HepG2 (cell line): ENCODE results near the gene RNASE11. TPM values are rescaled to one million over a fixed set of nuclear protein-coding genes. Genes with fewer than 3 reads are reported as not detected.

ENCODE experiments used
- CAMTA2 ChIP-seq: sonication (generic); formaldehyde crosslinking; IDR thresholded peaks from 2 replicates; pipeline ENCODE4 v1.4.0; 2020; ENCODE audit warnings: mild to moderate bottlenecking, missing genetic modification reagents, borderline replicate concordance
- CBX5 ChIP-seq: sonication (generic); formaldehyde crosslinking; IDR thresholded peaks from 2 replicates; pipeline ENCODE4 v1.4.0; 2020; ENCODE audit warnings: missing genetic modification reagents, borderline replicate concordance
- ELF3 ChIP-seq: IDR thresholded peaks from 2 replicates; pipeline ENCODE4 v1.6.1; 2016; ENCODE audit warnings: missing genetic modification reagents, missing compliant biosample characterization
- FIP1L1 ChIP-seq: fragments of 200-400 bp; formaldehyde crosslinking; IDR thresholded peaks from 2 replicates; pipeline ENCODE4 v1.6.1; 2018; ENCODE audit warnings: low read depth, mild to moderate bottlenecking, low read length, moderate library complexity, borderline replicate concordance; ENCODE audit not compliant: insufficient read depth
- HNRNPH1 ChIP-seq: fragments of 200-400 bp; formaldehyde crosslinking; optimal IDR thresholded peaks from 2 replicates; pipeline ENCODE3; 2017; ENCODE audit warnings: mild to moderate bottlenecking, low read depth, low read length
- JUND ChIP-seq: sonication (generic); formaldehyde crosslinking; IDR thresholded peaks from 2 replicates; pipeline ENCODE4 v1.8.0; 2022; ENCODE audit warnings: mild to moderate bottlenecking, missing genetic modification reagents
- KLF12 ChIP-seq: sonication (generic); formaldehyde crosslinking; IDR thresholded peaks from 2 replicates; pipeline ENCODE4 v1.4.0; 2020; ENCODE audit warnings: missing genetic modification reagents, borderline replicate concordance
- KLF16 ChIP-seq, 2 experiments: sonication (generic) in 1 of 2; formaldehyde crosslinking in 1 of 2; IDR thresholded peaks; 2 replicates each; pipeline versions ENCODE4 v1.6.1 to v1.8.0; 2016 to 2023; ENCODE audit warnings: missing genetic modification reagents in 2 of 2, missing compliant biosample characterization in 1 of 2
- SALL1 ChIP-seq: sonication (generic); formaldehyde crosslinking; IDR thresholded peaks from 2 replicates; pipeline ENCODE4 v1.8.0; 2022; ENCODE audit warnings: mild to moderate bottlenecking, missing genetic modification reagents
- SIN3A ChIP-seq: IDR thresholded peaks from 2 replicates; pipeline ENCODE4 v1.6.1; 2011; ENCODE audit warnings: low read depth, mild to moderate bottlenecking, control low read depth, low read length, borderline replicate concordance
- SIX4 ChIP-seq: sonication (generic); formaldehyde crosslinking; IDR thresholded peaks from 2 replicates; pipeline ENCODE4 v1.4.0; 2020; ENCODE audit warnings: missing genetic modification reagents
- XRCC5 ChIP-seq: fragments of 200-400 bp; formaldehyde crosslinking; optimal IDR thresholded peaks from 2 replicates; pipeline ENCODE3; 2017; ENCODE audit warnings: mild to moderate bottlenecking, low read length
- ZBTB3 ChIP-seq: sonication (generic); formaldehyde crosslinking; IDR thresholded peaks from 2 replicates; pipeline ENCODE4 v1.4.0; 2020; ENCODE audit warnings: low read depth, mild to moderate bottlenecking, moderate library complexity, missing genetic modification reagents, borderline replicate concordance
- ZKSCAN8 ChIP-seq: IDR thresholded peaks from 2 replicates; pipeline ENCODE4 v1.6.1; 2016; ENCODE audit warnings: borderline replicate concordance, missing genetic modification reagents, missing compliant biosample characterization
- ZNF230 ChIP-seq: sonication (generic); formaldehyde crosslinking; IDR thresholded peaks from 2 replicates; pipeline ENCODE4 v1.4.0; 2020; ENCODE audit warnings: mild to moderate bottlenecking, missing genetic modification reagents
- ZNF354B ChIP-seq: sonication (generic); formaldehyde crosslinking; IDR thresholded peaks from 2 replicates; pipeline ENCODE4 v1.8.0; 2022; ENCODE audit warnings: mild to moderate bottlenecking, missing genetic modification reagents
- ZNF431 ChIP-seq: sonication (generic); formaldehyde crosslinking; IDR thresholded peaks from 2 replicates; pipeline ENCODE4 v1.9.0; 2022; ENCODE audit warnings: missing genetic modification reagents, low read depth, mild to moderate bottlenecking, borderline replicate concordance
- ZNF44 ChIP-seq: sonication (generic); formaldehyde crosslinking; IDR thresholded peaks from 2 replicates; pipeline ENCODE4 v1.5.1; 2020; ENCODE audit warnings: mild to moderate bottlenecking, missing genetic modification reagents
- ZNF543 ChIP-seq: sonication (generic); formaldehyde crosslinking; IDR thresholded peaks from 2 replicates; pipeline ENCODE4 v1.4.0; 2020; ENCODE audit warnings: mild to moderate bottlenecking, missing genetic modification reagents
- ZNF549 ChIP-seq: sonication (generic); formaldehyde crosslinking; IDR thresholded peaks from 2 replicates; pipeline ENCODE4 v1.5.0; 2020; ENCODE audit warnings: missing genetic modification reagents
- ZNF768 ChIP-seq: sonication (generic); formaldehyde crosslinking; IDR thresholded peaks from 2 replicates; pipeline ENCODE4 v1.4.0; 2020; ENCODE audit warnings: missing genetic modification reagents
- polyA plus RNA-seq, 8 experiments: library from polyadenylated mRNA; depleted of rRNA in 3 of 8; stranded (reverse) in 7 of 8; unstranded in 1 of 8; fragments of >200 nt; fragmentation: Illumina TruSeq in 4 of 8; extraction: Trizol in 4 of 8; gene quantifications; 2 replicates each; pipeline versions ENCODE4 v1.2.1 to v1.2.3, GENCODE V29; 2011 to 2016; ENCODE audit warnings: low read depth in 4 of 8, missing spikeins in 1 of 8, mixed read lengths in 1 of 8; ENCODE audit not compliant: insufficient read depth in 1 of 8
- total RNA-seq, 5 experiments: library from RNA; depleted of rRNA; stranded (reverse); fragments of >200 nt; fragmentation: Illumina TruSeq; extraction: Trizol; gene quantifications; 2 replicates each; pipeline ENCODE4 v1.2.3, GENCODE V29; 2016; ENCODE audit warnings: low read depth in 1 of 5
- TF ChIP-seq, protein P1 (sequence below): sonication (generic); formaldehyde crosslinking; IDR thresholded peaks from 2 replicates; pipeline ENCODE4 v1.4.0; 2020; ENCODE audit warnings: missing genetic modification reagents
- TF ChIP-seq, protein P2 (sequence below): IDR thresholded peaks from 2 replicates; pipeline ENCODE4 v1.6.1; 2012; ENCODE audit warnings: low read depth, low read length, improper control_type of control experiment
- TF ChIP-seq, protein P3 (sequence below): sonication (generic); formaldehyde crosslinking; IDR thresholded peaks from 2 replicates; pipeline ENCODE4 v1.8.0; 2022; ENCODE audit warnings: missing genetic modification reagents, mild to moderate bottlenecking, inconsistent platforms, borderline replicate concordance

The RNASE11 gene
- total and polyA plus RNA-seq, 2 of the 13 experiments (the other 11 are each of a cell fraction or from before 2014, with no cell fraction given) = not detected

DNA sequence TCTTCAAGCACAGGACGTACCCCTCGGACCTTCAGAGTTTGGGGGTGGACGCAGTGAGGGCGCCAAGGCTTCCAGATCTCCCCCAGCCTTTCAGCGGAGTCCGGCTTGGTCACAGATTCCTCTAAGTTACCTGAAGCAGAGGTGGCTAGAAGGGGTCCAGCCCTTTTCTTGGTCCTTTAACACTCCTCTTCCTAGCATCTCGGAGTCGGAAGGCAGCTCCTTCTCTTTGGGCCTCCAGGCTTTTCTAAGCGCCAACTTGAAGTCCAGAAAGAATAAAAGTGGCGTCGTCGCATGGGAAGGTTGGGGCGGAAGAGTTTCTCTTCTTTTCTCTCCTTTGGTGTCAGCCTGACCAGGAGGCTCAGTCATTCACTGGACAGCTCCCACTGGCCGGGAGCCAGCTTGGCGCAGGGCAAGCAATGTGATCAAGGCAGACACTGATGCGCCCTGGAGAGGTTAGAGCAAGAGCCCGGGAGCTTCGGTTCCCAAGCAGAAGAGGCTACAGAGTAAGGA is 44.1 kb upstream of the RNASE11 start (continued):
- TF ChIP-seq, protein P1, sequence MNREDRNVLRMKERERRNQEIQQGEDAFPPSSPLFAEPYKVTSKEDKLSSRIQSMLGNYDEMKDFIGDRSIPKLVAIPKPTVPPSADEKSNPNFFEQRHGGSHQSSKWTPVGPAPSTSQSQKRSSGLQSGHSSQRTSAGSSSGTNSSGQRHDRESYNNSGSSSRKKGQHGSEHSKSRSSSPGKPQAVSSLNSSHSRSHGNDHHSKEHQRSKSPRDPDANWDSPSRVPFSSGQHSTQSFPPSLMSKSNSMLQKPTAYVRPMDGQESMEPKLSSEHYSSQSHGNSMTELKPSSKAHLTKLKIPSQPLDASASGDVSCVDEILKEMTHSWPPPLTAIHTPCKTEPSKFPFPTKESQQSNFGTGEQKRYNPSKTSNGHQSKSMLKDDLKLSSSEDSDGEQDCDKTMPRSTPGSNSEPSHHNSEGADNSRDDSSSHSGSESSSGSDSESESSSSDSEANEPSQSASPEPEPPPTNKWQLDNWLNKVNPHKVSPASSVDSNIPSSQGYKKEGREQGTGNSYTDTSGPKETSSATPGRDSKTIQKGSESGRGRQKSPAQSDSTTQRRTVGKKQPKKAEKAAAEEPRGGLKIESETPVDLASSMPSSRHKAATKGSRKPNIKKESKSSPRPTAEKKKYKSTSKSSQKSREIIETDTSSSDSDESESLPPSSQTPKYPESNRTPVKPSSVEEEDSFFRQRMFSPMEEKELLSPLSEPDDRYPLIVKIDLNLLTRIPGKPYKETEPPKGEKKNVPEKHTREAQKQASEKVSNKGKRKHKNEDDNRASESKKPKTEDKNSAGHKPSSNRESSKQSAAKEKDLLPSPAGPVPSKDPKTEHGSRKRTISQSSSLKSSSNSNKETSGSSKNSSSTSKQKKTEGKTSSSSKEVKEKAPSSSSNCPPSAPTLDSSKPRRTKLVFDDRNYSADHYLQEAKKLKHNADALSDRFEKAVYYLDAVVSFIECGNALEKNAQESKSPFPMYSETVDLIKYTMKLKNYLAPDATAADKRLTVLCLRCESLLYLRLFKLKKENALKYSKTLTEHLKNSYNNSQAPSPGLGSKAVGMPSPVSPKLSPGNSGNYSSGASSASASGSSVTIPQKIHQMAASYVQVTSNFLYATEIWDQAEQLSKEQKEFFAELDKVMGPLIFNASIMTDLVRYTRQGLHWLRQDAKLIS (CRISPR knock-in tag) = no peak
- TF ChIP-seq HNRNPH1 (peak; percentile 20), ZBTB3 (CRISPR knock-in tag) (no peak), SIX4 (0 out of 2 replicates have a peak, but pooled peaks have one; percentile 22), ELF3 (CRISPR knock-in tag) (no peak), CAMTA2 (CRISPR knock-in tag) (no peak), ZNF543 (CRISPR knock-in tag) (no peak), FIP1L1 (no peak), ZNF431 (CRISPR knock-in tag) (0 out of 2 replicates have a peak, but pooled peaks have one; percentile 65), SALL1 (CRISPR knock-in tag) (peak; percentile 21; the same call in 1 of the 2 replicates), SIN3A (peak; percentile 89; the same call in 1 of the 2 replicates), ZNF354B (no peak; the same call in 1 of the 2 replicates), KLF12 (CRISPR knock-in tag) (peak; percentile 58; the same call in 1 of the 2 replicates), ZNF44 (CRISPR knock-in tag) (no peak), ZNF549 (0 out of 2 replicates have a peak, but pooled peaks have one; percentile 79), KLF16 (CRISPR knock-in tag; IDR thresholded peaks at IDR 0.05) (0 out of 4 replicates have a peak, but pooled peaks of 1 of the 2 experiments have one; percentile 23), ZNF768 (0 out of 2 replicates have a peak, but pooled peaks have one; percentile 29), ZNF230 (no peak), JUND (CRISPR knock-in tag) (0 out of 2 replicates have a peak, but pooled peaks have one; percentile 20), CBX5 (CRISPR knock-in tag) (0 out of 2 replicates have a peak, but pooled peaks have one; percentile 13), XRCC5 (peak; percentile 9), ZKSCAN8 (0 out of 2 replicates have a peak, but pooled peaks have one; percentile 12)
- TF ChIP-seq, protein P2, sequence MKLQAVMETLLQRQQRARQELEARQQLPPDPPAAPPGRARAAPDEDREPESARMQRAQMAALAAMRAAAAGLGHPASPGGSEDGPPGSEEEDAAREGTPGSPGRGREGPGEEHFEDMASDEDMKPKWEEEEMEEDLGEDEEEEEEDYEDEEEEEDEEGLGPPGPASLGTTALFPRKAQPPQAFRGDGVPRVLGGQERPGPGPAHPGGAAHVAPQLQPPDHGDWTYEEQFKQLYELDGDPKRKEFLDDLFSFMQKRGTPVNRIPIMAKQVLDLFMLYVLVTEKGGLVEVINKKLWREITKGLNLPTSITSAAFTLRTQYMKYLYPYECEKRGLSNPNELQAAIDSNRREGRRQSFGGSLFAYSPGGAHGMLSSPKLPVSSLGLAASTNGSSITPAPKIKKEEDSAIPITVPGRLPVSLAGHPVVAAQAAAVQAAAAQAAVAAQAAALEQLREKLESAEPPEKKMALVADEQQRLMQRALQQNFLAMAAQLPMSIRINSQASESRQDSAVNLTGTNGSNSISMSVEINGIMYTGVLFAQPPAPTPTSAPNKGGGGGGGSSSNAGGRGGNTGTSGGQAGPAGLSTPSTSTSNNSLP = peak; percentile 5; the same call in 1 of the 2 replicates
- TF ChIP-seq, protein P3, sequence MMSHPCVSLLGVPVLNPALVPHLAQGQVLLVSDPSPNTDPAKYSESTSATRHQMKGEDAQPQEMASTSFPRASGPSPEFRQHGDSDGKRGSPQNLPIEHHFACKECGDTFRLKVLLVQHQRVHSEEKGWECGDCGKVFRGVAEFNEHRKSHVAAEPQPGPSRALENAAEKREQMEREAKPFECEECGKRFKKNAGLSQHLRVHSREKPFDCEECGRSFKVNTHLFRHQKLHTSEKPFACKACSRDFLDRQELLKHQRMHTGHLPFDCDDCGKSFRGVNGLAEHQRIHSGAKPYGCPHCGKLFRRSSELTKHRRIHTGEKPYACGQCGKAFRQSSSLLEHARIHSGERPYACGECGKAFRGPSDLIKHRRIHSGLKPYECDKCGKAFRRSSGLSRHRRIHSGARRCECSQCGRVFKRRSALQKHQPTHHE (CRISPR knock-in tag) = peak; percentile 5; the same call in 1 of the 2 replicates
